CD4-positive, alpha-beta T cell treated with Interleukin-2 at 100 ng/mL for 4 hours (primary cell): ENCODE results near the gene ADGRB2.

Experiments used
- DNase-seq: peaks from one replicate; pipeline ENCODE4 v3.0.0-alpha.2; 2020; ENCODE audit warnings: low spot score

ADGRB2 gene

DNA sequence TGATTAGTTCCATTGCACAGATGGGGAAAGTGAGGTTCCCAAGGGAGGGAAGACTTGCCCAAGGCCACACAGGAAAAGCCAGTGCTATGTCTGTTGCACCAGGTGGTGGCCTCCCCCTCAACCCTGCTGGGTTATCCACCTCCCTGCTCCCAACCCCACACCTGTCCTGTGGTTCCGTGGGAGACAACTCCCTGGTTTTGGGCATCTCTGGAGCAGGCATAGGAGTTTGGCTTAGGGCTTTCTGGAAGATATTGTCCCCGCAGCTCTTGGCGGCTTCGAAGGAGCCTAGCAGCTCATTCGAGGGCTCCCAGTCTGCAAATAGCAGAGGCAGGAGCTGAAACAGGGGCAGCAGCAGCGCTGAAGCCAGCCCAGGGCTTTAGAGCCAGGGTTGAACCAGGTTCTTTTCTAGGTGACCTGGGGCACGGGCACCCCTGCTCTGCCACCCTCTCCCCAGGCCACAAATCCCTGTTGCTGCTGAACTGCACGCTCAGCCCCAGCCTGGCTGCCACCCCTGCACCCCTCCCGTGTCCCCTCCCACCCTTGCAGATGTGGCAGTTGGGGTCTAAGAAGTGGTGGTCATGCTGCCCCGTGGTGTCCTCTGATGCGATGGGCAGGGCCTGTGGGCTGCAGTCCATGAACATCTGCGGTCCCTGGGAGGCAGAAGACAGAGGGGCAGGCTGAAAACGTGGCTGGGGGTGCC, 29.6 kb upstream of the ADGRB2 start:
- no peak for DNase-seq

GRCh38 chr1:31793086-31793485, 28.9 kb upstream of the ADGRB2 start:
- DNase-seq: no peak

DNA sequence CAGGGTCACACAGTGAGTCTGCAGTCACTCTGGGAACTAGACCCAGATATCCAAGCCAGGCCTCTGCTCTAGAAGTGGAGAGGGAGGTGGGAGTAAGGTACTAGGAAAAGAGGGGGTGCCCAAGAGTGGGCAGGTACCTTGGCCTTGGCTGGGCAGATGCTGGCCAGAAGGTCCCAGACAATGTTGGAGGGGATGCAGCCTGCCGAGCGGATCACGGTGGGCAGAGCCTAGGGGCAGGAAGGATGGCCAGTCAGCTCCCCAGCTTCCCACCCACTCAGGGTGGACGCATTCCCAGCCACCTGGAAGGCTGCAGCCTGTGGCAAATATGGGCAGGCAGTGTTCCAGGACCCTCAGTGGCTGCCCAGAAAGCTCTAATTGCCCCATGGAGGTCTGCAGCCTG, 28.4 kb upstream of the ADGRB2 start:
- no peak for DNase-seq

- DNase-seq: no peak
Measured at GRCh38 chr1:31792116-31792515, 28.0 kb upstream of the ADGRB2 start.

DNA sequence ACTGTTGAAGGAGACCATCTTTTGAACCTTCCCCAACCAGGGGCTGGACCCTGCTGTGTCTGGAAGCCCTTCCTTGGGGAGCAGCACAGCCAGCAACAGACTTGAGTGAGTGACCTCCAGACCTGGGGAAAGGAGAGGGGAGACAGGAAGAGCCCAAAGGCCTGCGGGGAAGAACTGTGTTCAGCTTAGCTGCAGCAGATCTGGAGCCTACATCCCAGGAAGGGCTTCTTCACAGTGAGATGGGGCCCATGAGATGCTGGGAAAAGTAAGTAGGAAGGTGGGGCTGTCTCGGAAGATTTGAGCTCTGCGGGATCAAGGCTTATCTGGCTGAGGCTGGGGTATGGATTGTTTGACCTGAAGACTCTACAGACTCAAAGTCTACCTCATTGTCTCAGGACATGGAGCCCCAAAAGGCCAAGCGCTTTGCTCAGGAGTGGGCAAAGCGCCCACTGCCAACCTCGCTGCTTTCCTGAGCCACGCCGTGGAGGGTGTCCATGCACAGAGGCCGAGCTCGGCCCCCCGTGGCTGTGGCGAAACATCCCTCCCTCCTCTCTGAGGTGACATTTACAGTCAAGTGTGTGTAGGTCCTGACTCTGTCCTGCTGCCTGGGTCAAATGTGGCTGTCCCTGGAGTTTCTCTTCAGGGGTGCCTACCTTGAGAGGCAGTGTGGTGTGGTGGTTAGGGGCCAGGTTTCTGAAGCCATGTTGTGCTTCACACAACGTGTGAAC, 27.2 kb upstream of the ADGRB2 start:
- no peak for DNase-seq

DNA sequence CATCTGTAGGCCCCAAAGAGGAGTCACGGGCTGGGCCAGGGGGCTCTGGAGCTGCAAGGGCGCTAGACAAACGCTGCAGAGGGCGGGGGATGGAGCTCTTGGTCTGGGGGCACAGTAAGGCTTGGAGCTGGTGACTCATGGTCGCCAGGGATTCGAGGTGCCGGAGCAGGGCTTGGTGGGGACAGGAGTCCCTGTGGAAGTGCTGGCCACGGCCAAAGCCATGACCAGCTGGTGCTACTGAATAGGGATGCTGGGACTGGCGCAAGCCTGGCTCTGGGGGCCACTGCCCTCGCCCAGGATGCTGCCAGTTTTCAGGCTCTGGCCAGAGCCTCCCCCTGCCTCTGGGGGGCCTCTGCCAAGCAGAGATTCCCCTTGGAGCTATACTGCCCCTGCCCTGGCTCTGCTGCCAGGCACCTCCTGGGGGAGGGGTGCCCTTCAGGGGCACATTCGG, 26.5 kb upstream of the ADGRB2 start:
- no peak for DNase-seq

- DNase-seq: no peak
Measured at GRCh38 chr1:31790140-31790539, 26.0 kb upstream of the ADGRB2 start.

DNA sequence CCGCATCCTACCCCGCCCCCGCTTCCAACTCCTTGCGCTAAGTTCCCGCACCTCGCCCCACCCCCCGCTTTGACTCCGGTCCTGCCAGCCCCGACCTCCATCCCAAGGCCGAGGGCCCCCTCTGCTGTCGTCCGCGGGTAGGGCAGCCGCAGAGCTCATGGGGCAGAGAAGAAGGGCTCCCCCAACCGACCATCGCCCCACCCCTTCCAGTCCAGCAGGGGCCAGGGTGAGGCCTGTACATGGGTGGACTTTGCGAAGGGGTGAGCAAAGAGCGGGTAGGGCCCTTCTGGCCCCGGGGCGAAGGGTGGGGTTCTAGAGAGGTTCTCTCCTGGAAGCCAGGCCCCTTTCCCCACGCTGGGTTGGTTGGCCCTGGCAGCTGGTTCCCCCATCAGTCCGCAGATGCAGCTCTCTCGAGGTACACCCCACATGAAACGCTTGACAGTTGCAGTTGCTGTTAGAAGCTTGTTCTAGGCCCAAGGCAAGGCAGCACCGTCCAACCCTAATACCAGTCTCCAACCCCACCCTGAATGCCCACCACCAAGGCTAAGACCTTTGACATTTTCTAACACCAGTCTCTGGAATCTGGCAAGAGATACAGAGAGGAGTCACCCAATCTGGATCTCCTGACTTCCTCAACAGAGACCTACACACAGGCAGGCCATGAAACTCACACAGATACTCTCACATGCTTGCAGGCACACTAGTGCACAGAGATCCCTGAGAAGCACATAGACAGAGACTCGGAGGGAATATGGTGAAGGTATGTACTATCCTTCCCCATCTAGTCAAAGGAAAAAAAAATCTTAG, 25.3 kb upstream of the ADGRB2 start:
- DNase-seq: peak; percentile 95

- no peak for DNase-seq
Measured at GRCh38 chr1:31788825-31789256, 24.7 kb upstream of the ADGRB2 start.

GRCh38 chr1:31788138-31788824, 24.1 kb upstream of the ADGRB2 start:
- peak; percentile 91 for DNase-seq

- DNase-seq: no peak
Measured at GRCh38 chr1:31787786-31788137, 23.6 kb upstream of the ADGRB2 start.

DNA sequence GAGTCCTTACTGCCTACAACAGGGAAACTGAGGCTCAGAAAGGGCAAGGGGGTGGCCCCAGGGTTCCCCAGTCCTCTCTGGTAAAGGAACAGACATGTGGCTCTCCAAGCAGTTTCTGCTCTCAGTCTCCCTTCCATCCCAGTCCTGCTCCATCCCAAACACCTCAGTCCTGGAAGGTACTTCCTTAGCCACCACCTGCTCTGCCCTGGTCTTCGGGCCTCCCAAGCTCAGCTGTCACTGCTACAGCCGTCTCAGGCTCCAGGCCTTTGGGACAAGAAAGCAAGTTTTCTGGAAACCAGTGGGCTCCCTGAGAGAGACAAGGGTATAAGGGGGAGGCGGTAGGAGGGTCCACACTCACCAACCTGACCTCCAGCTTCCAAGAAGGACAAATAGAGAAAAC, 23.1 kb upstream of the ADGRB2 start:
- no peak for DNase-seq

DNA sequence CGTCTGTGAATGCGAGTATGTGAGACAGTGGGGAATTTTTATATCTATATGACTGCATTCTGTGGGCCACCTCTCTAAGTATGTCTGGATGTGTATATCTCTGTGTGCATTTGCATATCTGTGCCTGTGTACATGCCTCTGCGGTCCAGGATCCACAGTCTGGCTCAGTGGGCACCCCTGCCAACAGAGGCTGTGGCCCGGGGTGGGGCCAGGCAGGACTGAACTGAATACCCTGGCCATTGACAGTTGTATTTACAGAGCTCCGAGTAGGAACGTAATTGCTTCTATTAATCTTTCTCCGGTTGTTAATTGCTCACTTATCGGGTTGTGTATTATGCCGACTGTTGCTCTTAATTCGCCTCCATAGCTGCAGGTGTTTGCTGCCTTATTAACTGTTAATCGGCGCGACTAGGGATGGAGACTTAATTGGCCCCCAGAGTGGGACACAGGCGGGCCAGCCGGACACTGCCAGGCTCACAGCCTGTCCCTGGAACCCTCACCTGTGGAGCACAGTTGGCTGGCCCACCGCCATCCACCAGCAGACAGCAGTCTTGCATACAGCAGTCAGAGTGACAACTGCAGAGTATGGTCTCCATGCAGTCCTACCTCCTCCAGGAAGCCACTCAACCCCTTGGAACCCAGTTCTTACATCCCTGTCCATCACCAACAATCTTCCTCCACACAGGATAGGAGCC, 22.4 kb upstream of the ADGRB2 start:
- no peak for DNase-seq

DNA sequence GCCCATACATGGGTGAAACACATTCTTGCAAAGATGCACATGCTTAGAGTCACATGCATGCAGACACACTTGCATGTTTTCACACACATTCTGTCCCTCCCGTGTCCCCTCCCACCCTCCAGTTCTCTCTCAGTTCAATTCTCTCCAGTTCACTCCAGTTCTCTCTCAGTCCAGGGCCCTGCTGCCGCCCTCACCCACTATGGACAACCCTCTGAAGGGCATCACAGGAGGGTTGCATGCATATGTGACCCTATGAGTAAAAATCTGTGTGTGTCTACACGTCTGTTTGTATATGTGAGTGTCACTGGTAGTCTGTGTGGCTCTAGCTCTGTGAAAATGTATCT, 21.8 kb upstream of the ADGRB2 start:
- no peak for DNase-seq

DNA sequence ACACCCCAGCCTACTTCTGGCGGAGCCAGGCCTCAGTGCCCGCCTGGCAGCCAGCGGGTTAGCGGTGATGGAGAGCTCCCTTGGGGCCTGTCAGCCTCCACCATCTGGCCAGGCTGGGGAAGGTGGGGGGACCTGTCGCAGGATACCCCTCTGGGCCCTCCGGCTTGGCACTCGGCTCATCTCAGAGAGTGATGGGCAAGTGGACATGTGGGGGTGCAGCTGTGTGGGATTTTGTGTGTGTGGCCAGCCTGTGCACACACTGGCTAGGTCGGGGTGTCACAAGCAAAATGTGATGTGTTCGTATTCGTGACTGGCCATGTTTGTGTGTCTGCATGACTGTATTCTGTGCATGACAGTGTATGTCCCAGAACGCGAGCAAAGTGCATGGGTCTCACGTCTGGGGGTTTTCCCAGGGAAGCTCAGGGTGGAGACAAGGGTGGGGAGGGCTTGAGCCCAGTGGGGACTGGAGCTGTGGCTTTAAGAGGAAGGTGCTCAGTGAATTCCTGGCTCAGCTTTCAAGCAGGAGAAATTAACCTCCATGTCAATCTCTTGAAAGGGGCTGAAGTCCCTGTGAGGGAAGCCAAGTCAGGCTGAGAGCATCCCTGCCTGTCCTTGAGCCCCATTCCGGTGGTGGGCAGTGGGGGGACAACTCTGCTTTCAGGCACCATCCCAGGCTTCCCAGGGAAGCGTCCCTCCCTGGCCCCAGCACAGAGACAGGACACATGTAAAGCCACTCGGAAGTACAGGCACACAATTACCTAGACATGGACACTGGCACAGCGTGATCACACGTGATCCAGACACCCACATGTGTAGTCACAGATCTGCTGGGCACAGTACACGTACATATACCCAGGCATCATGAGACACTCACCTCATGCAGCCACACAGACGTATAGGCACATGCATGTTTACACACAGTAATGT, 21.1 kb upstream of the ADGRB2 start:
- DNase-seq: no peak

DNA sequence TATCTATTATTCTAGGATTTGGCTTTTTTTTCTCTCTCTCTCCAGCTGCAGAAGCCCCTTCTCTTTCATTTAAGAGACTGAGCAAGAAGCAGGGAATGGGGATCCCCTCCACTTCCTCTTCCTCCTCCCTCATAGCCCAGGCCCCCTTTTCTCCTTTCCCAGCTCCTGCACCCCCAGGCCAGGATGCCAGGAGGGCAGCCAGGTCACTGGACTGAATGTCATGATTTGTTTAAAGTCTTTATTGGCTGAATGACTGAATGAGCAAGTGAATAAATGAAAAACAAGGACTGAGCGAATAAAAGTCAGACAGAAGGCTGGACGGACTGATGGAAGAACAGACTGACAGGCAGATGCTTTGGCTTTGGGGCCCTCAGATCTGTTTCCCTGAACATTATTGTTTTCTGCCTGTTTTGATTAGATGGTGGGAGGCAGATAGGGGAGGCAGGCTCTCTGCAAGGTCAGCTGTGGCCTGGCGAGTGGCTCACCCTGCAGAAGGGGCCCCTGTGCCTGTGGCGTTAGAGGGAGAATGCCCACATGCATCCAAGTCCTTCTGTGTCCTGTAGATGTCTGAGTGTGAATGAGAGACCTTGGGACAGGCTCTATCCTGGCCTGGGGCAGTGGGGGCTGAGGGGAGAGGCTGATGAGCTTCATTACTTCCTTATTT, 20.3 kb upstream of the ADGRB2 start:
- no peak for DNase-seq

- no peak for DNase-seq
Measured at GRCh38 chr1:31783846-31784245, 19.7 kb upstream of the ADGRB2 start.

GRCh38 chr1:31782421-31783410, 18.6 kb upstream of the ADGRB2 start:
- no peak for DNase-seq
